HCEC 1CT (cell line): ENCODE data around the gene MMP2.

Experiments used
- DNase-seq: peaks from one replicate; pipeline ENCODE4 v3.0.0-alpha.2; 2017

The MMP2 gene

DNA sequence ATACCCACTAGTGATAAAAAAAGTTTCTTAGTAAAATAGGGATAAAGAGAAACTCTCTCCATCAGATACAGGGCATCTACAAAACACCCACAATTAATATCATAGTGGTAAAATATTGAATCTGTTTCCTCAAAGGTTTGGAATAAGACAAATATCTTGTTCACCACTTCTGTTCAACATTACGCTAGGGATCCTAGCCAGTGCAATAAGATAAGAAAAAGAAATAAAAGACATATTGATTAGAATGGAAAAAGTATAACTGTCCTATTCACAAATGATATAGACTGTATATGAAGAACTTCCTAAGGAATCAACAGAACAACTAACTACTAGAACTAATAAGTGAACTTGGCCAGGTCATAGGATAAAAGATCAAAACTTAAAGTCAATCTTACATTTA lies 42.8 kb downstream of the MMP2 start:
- DNase-seq, result no peak

DNA sequence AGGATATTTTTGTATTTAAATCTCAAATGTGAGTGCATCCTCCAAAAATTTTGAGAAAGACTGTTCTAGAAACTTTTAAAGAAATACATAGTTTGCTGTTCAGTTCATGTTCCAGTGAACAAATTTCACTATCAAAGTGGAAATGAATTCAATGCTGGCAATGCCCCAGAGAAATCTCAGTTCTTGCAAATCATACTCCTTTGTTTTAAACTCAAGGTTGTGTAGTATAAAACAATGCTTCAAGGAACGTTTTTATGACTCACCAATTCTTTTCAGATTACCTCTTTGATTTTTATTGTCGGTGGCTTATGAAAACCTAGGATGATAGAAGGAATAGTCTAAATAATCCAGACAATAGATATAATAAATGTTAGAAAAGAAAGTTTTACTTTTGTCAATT lies 47.4 kb downstream of the MMP2 start:
- no peak for DNase-seq

DNA sequence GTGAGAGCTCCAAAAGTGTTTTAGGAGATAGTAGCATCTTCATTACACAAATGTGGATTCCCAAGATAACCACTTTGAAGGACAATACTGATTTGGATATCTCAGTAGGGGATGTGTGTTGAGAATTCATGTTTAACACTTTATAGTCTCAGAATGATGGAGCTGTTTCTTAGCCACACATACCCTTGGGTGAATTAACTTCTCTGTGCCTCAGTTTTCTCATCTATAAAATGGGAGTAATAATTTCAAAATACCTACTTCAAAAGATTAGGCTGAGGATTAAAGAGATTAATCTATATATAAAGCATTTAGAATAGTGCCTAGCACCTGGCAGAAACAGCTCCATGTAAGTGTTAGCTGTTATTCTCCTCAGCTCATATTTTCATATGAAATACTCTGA lies 48.9 kb downstream of the MMP2 start:
- DNase-seq, result no peak

DNA sequence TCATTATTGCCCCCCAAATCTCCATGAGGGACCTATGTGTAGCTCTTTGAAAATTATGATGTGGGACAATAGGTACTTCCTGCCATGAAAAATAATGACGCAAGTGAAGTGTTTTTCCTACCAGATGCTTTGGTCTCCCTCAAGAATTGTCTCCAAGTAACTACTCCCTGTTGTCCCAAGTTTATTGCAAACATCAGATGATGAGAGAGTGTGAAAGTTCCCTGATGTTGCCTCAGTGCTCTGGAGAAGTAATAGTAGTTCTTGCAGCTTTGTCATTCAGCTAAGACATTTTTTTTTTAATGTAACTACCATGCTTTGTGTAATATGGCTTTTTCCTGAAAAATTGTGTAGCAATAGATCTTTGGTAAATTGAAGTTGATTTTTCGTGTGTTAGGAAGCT lies 50.0 kb downstream of the MMP2 start:
- DNase-seq, result no peak

DNA sequence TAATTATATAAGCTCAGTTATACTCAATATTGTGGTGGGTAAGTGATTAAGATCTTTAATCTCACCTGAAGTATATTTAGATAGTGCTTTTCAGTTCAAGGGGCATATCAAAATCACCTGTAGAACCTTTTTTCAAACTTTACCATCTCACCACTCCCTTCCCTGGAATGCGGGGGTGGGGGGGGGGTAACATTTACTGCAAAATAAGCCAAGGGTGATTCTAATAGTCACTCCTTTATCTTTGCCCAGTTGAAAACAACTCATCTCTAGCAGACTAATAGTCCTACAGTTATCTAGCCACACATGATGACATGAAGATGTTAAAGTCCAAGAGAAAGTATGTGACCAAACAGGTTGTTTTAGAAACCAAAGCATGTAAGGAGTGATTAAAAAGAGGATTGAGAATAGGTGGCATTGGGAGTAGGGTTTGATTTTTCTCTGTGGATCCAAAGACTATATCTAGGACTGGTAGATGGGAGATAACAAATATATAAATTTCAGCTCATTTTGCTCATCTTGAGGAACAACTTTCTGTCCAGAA lies 51.4 kb downstream of the MMP2 start:
- DNase-seq, result no peak

DNA sequence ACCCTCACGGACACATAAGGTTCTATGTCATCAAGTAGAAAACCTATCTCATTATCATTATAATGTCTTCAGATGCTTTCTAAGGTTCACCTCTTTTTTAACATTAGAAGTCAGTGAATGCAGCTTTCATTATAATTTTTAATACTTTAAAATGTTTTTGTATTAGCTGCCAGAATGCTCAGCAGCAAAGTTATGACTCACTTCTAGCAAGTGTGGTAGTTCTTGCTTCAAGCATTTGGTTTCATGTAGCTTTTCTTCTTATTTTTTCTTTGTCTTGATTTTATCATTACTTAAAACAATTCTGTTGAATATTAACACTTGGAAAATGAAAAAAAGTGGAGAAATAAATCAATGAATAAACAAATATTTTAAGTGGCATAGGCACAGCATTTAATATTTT lies 53.2 kb downstream of the MMP2 start:
- DNase-seq, result no peak

DNA sequence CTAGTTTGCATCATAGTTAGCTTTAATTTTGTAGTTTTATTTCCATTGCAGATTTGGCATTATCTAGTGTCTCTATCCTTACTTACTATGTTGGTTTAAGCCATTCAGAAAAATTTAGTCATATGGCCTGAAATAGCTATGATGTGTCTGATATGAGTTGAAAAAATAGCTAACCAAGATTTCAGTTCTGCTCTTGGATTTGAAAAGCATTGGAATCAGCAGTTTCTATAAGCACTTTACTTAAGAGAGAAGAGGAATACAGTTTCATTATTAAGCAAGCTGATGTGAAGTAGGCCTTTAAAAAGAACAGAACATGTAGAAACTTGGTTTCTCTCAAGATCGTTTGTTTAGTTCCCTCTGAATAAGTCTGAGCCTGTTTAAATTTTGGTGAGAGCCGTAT lies 55.8 kb downstream of the MMP2 start:
- no peak for DNase-seq

DNA sequence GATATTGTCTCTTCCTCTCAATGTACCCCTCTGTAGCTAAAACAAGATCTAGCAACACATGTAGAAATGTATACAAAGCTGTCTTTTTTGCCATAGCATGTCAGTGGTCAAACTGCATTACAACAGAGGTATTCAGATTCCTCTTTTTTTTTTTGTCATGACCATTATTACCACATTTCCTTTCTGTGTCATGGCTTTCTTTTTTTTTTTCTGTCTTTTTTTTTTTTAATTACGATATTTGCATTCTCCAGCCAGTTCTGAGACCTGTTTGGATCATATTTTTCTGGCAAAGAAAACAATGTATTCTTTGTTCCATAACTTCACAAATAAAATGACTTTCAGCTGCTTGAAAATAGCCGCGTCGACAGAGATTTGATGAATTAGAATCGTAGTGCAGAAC lies 60.1 kb downstream of the MMP2 start:
- peak; percentile 7 for DNase-seq

DNA sequence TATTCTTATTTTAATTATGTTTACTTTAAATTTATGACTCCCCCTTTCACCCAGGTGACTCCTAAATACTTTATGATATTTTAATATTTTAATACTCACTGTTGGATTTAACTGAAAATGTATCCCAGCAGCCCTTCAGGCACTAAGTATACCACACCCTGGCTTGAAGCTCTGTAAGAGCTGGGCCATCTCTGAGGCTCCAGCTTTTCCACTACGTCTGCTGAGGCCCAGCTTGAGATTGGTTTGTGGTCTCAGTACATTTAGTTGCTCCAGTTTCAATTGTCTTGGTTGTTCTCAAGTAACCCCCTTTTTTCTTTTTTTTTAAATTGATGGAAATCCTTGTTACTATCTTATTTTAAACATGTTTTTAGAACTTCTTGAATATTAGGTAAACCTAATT lies 60.5 kb downstream of the MMP2 start:
- no peak for DNase-seq

DNA sequence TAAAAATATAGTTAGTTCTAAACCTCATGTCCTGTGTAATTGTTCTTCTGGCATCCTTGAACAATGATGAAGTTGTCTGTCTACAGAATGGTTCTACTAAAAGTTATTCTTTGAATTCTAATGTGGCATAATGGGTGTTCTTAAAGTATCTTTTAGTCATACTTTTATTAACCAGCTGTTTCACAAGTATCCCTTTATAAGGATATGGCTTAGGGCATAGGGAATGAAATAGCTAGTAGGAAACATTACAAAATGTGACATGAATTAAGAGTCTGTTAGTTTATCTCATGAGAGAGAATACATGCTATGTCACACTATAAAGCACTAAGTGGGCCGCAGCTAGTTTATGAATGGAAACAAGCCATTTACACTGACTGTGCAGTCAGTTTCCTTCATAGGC lies 61.2 kb downstream of the MMP2 start:
- no peak for DNase-seq

DNA sequence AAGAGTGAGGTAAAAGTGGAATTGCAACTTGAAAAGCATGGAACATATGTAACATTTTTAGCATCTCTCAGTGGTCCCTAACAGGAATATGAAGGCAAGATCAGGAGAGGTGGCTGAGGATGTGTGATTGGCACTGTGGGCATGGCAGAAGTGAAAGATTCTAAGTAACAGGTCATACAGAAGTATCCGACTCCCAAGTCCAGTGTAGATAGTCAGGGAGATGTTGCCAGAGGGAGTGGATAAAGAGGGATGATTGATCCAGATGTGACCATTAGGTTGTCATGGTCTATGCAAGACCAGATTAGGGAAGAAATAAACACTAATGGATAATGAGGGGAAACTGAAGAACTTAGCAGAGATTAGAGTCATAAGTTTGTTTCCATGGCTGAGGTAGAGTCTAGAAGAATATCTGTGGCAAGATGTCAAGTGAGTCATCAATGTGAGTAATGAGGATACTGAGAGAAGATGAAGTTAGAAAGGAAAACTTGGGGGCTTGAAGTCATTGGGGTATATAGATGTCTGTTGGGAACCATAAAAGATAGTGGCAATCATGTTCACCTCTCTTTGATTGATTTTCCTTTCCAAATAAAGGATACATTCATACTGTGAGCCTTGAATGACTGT lies 63.6 kb downstream of the MMP2 start:
- peak; percentile 69 for DNase-seq

DNA sequence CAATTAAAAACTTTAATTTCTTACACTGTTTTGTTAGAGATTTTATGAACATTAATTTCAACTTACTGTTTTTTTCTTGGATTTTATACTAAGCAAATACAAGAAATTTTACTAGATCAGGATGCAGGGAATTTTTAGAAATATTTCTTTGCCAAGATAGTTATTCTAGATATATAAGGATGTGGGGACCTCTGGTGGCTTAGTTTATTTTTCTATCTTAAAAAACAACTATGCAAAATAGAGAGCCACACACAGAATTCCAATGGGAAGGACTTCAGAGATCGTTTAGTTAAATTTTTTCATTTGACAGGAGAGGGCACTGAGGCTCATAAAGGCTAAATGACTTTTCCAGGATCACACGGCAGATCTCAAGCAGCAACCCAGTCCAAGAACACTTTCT lies 64.5 kb downstream of the MMP2 start:
- peak; percentile 52 for DNase-seq

DNA sequence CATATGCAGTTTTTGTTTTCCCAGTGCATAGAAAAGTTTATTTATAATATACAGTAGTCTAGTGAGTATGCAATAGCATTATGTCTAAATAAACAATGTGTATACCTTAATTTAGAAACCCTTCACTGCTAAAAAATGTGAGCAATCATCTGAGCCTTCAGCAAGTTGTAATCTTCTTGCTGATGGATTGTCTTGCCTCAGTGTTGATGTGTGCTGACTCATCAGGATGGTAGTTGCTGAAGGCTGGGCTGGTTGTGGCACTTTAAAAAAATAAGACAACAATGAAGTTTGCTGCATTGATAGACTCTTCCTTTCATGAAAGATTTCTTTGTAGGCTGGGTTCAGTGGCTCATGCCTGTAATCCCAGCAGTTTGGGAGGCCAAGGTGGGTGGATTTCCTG lies 73.6 kb downstream of the MMP2 start:
- DNase-seq, result peak; percentile 75

DNA sequence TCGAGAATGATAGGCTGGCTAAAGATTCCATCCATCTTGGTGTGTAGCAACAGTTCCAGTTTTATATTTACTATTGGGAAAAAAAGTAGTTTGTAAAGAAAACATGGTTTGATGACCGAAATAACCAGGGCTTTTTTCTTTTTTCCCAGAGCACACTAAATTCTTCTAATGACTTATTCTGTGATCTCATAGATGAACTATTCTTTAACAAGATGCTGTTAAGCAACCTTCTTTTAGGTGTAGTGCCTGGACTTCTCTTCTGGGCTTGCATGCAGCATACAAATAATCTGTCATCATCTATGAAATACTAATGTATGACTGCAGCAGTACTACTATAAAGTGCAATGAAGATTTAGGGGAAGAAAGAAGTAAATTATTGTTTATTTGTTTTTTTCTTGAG lies 76.4 kb downstream of the MMP2 start:
- no peak for DNase-seq
